ENCODE data around the gene CCDC60. TPM values are rescaled to one million over a fixed set of nuclear protein-coding genes. Genes with fewer than 3 reads are reported as not detected.

CCDC60 gene
- total and polyA plus RNA-seq, 10 donors: not detected

DNA sequence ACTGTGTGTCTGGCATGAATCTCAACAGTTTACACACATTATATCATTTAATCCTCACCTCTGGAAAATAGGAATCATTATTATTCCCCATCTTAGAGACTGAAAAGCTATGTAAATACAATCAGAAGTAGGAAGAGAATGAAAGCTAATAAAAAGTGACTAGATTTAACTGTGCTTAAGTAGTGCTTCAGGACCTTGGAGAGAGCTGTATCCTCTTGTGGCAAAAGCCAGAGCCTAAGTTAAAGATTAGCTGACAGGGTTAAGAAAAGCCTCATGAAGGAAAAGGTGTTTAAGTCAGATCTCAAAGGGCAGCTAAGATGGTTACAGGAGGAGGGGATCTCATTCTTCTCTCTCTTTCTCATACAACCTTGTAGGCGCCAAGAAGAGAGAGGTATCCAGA, 193.7 kb downstream of the CCDC60 start:
- intact Hi-C loops (cut with DNase I; ENCODE audit: low total_unique reads): no loop called here
- no peak for DNase-seq
- WGBS, 5 donors: 23 to 72% (median 48%) methylated on average over 1 of the region's 1 CpG
- peaks cover 0 to 8% (median 2%) of the 10 kb centered on the region in 8 donors for H3K9me3 ChIP-seq
- H3K27me3 ChIP-seq (replicated peaks in 1 of 7): peaks cover 0 to 8% (median 0%) of the 10 kb centered on the region in 7 donors
- no peak overlapping the region for H3K27ac ChIP-seq
- TF ChIP-seq POLR2A (IDR thresholded peaks at IDR 0.05) (no peak), POLR2AphosphoS5 (IDR thresholded peaks at IDR 0.05) (no peak), CTCF (IDR thresholded peaks at IDR 0.05 in 8 of 11, conservative IDR thresholded peaks at IDR 0.05 in 3 of 11) (no peak)
- H3K4me1 ChIP-seq: no peaks in the 10 kb centered on the region
- H3K36me3 ChIP-seq: no peaks in the 10 kb centered on the region
- H3K4me3 ChIP-seq: no peak overlapping the region

DNA sequence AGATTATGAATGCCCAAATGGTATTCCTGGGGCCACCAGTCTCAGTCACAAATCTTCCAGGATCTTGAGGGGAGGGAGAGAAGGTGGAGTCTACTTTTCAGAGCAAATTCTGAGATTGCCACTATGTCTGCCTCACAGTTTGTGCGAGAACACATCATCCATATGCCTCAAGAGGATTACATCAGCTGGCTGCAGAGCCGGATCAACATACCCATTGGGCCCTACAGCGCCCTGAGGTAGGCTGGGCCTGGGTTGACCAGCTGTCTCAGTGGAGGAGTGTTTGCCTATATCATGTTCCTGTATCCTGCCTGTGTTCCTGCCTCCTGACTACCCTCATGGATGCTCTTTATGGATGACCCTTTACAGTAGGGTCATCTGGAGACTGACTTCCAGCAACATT, 205.9 kb downstream of the CCDC60 start:
- Histone ChIP-seq H3K9me3 (no peaks in the 10 kb centered on the region), H3K27me3 (replicated peaks in 1 of 7) (peaks cover 0 to 54% (median 0%) of the 10 kb centered on the region in 7 donors), H3K4me1 (no peaks in the 10 kb centered on the region), H3K36me3 (no peaks in the 10 kb centered on the region), H3K27ac (no peak overlapping the region), H3K4me3 (no peak overlapping the region)
- WGBS, 5 donors: 86 to 94% (median 90%) methylated on average over 3 of the region's 3 CpGs
- intact Hi-C loops (cut with DNase I; ENCODE audit: low total_unique reads): loop anchor here (10.0 kb wide), 2 partner anchors 566 to 1136 kb away; no protein-coding TSS in a partner anchor
- no peak for DNase-seq
- TF ChIP-seq POLR2A (IDR thresholded peaks at IDR 0.05) (no peak), POLR2AphosphoS5 (IDR thresholded peaks at IDR 0.05) (no peak), CTCF (IDR thresholded peaks at IDR 0.05 in 8 of 11, conservative IDR thresholded peaks at IDR 0.05 in 3 of 11) (no peak)

GRCh38 chr12:119544765-119545625, 210.5 kb downstream of the CCDC60 start:
- 45 to 57% (median 48%) methylated on average over 9 of the region's 9 CpGs for WGBS, 5 donors

More at GRCh38 chr12:119544765-119545625, 210.5 kb downstream of the CCDC60 start:
- no peaks in the 10 kb centered on the region for H3K36me3 ChIP-seq
- no peak for DNase-seq
- H3K4me3 ChIP-seq: no peak overlapping the region
- peaks cover 0 to 41% (median 0%) of the 10 kb centered on the region in 7 donors for H3K27me3 ChIP-seq (replicated peaks in 1 of 7)
- H3K27ac ChIP-seq: no peak overlapping the region
- H3K9me3 ChIP-seq: no peaks in the 10 kb centered on the region
- intact Hi-C loops (cut with DNase I; ENCODE audit: low total_unique reads): loop anchor here (10.0 kb wide), 2 partner anchors 570 to 1140 kb away; no protein-coding TSS in a partner anchor
- TF ChIP-seq POLR2A (IDR thresholded peaks at IDR 0.05) (no peak), CTCF (IDR thresholded peaks at IDR 0.05 in 8 of 11, conservative IDR thresholded peaks at IDR 0.05 in 3 of 11) (peak; percentile 63 to 90 (median 81)), POLR2AphosphoS5 (IDR thresholded peaks at IDR 0.05) (no peak)
- no peaks in the 10 kb centered on the region for H3K4me1 ChIP-seq
